Smooth muscle cell (in vitro differentiated cells): ENCODE measurements around the gene CFAP58. TPM values are rescaled to one million over a fixed set of nuclear protein-coding genes. Genes with fewer than 3 reads are reported as not detected.

Experiments used
- DNase-seq: peaks from one replicate; lab custom pipeline; 2025; ENCODE audit not compliant: unreplicated experiment; lab: John Stamatoyannopoulos, UW
- H2AFZ ChIP-seq: fragments of 200-600 bp; sonication (generic); 2 replicates; pipeline ENCODE4 v1.6.0; 2016; ENCODE audit warnings: antibody characterized with exemption, low read depth, mild to moderate bottlenecking
- H3F3A ChIP-seq: fragments of 200-600 bp; sonication (generic); 2 replicates; pipeline ENCODE4 v1.6.0; 2017; ENCODE audit warnings: antibody characterized with exemption, low read depth
- H3K27ac ChIP-seq: fragments of 200-600 bp; sonication (generic); 2 replicates; pipeline ENCODE4 v1.5.1; 2016; ENCODE audit warnings: low read depth, mild to moderate bottlenecking
- H3K27me3 ChIP-seq: fragments of 200-600 bp; sonication (generic); 2 replicates; pipeline ENCODE4 v1.6.1; 2016; ENCODE audit warnings: low read depth, mild to moderate bottlenecking
- H3K36me3 ChIP-seq: fragments of 200-600 bp; sonication (generic); 2 replicates; pipeline ENCODE4 v1.5.1; 2016; ENCODE audit warnings: low read depth
- H3K4me1 ChIP-seq: fragments of 200-600 bp; sonication (generic); 2 replicates; pipeline ENCODE4 v1.5.1; 2016; ENCODE audit warnings: low read depth
- H3K4me2 ChIP-seq: fragments of 200-600 bp; sonication (generic); 2 replicates; pipeline ENCODE4 v1.6.0; 2016; ENCODE audit warnings: mild to moderate bottlenecking
- H3K4me3 ChIP-seq: fragments of 200-600 bp; sonication (generic); 2 replicates; pipeline ENCODE4 v1.5.1; 2016; ENCODE audit warnings: mild to moderate bottlenecking
- H3K79me2 ChIP-seq: fragments of 200-600 bp; sonication (generic); 2 replicates; pipeline ENCODE4 v1.6.0; 2016; ENCODE audit warnings: low read depth, mild to moderate bottlenecking
- H3K9ac ChIP-seq: fragments of 200-600 bp; sonication (generic); 2 replicates; pipeline ENCODE4 v1.6.0; 2016; ENCODE audit warnings: low read depth
- H3K9me3 ChIP-seq: fragments of 200-600 bp; sonication (generic); replicated peaks from 2 replicates; pipeline ENCODE4 v1.5.1; 2016; ENCODE audit warnings: low read depth
- H4K20me1 ChIP-seq: fragments of 200-600 bp; sonication (generic); 2 replicates; pipeline ENCODE4 v1.6.0; 2016; ENCODE audit warnings: low read depth
- WGBS: methylation state at CpG from one replicate; pipeline ENCODE4 v1.1.7; 2016; ENCODE audit warnings: low lambda C conversion rate; 5-methylcytosine and 5-hydroxymethylcytosine counted together
- polyA plus RNA-seq: library from polyadenylated mRNA; unstranded; fragments of >200 nt; fragmentation: Nextera tagmentation; extraction: Ambion mirVana; gene quantifications from 2 replicates; pipeline ENCODE4 v1.2.1, GENCODE V29; 2016
- total RNA-seq: library from RNA; depleted of rRNA; stranded (reverse); fragments of >200 nt; gene quantifications from 2 replicates; pipeline ENCODE4 v1.2.3, GENCODE V29; 2014
- TF ChIP-seq, protein P1 (sequence below): fragments of 200-600 bp; sonication (generic); IDR thresholded peaks from 2 replicates; pipeline ENCODE4 v1.5.1; 2017; ENCODE audit warnings: borderline replicate concordance, mild to moderate bottlenecking, antibody characterized with exemption; ENCODE audit not compliant: insufficient read depth, poor library complexity, severe bottlenecking

The CFAP58 gene
- total and polyA plus RNA-seq, 2 experiments from 2014 or later, result 0.39 to 0.54 TPM

- no peak for DNase-seq
- TF ChIP-seq, protein P1, sequence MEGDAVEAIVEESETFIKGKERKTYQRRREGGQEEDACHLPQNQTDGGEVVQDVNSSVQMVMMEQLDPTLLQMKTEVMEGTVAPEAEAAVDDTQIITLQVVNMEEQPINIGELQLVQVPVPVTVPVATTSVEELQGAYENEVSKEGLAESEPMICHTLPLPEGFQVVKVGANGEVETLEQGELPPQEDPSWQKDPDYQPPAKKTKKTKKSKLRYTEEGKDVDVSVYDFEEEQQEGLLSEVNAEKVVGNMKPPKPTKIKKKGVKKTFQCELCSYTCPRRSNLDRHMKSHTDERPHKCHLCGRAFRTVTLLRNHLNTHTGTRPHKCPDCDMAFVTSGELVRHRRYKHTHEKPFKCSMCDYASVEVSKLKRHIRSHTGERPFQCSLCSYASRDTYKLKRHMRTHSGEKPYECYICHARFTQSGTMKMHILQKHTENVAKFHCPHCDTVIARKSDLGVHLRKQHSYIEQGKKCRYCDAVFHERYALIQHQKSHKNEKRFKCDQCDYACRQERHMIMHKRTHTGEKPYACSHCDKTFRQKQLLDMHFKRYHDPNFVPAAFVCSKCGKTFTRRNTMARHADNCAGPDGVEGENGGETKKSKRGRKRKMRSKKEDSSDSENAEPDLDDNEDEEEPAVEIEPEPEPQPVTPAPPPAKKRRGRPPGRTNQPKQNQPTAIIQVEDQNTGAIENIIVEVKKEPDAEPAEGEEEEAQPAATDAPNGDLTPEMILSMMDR, result no peak
- Histone ChIP-seq H3K27me3 (no peaks in the 10 kb centered on the region), H3K27ac (no peak overlapping the region), H3K36me3 (no peaks in the 10 kb centered on the region), H3K4me1 (peaks cover 30% of the 10 kb centered on the region), H4K20me1 (peaks cover 92% of the 10 kb centered on the region), H3K9ac (no peak overlapping the region), H2AFZ (no peak overlapping the region), H3K79me2 (peaks cover 86% of the 10 kb centered on the region), H3K4me2 (no peak overlapping the region), H3K9me3 (no peaks in the 10 kb centered on the region), H3K4me3 (no peak overlapping the region), H3F3A (peaks cover under 1% of the 10 kb centered on the region)
- WGBS, result 98% methylated on average over 9 of the region's 9 CpGs
These were observed 29.4 kb upstream of the CFAP58 start for GRCh38 chr10:104324221-104324686.

DNA sequence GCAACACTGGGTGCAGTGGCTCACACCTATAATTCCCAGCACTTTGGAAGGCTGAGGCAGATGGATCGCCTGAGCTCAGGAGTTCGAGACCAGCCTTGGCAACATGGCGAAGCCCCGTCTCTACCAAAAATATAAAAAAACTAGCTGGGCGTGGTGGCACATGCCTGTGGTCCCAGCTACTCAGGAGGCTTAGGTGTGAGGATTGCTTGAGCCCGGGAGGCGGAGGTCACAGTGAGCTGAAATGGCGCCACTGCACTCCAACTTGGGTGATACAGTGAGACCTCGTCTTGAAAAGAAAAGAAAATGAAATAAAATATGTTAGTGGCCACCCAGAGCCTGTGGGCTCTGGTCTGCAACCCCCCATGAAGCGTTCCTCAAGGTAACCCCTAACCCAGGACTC, 28.7 kb upstream of the CFAP58 start:
- Histone ChIP-seq H3K4me1 (peaks cover 37% of the 10 kb centered on the region), H4K20me1 (peaks cover 91% of the 10 kb centered on the region), H3K9ac (no peak overlapping the region), H3K4me2 (no peak overlapping the region), H3K27ac (no peak overlapping the region), H3K36me3 (no peaks in the 10 kb centered on the region), H3K9me3 (no peaks in the 10 kb centered on the region), H3K27me3 (no peaks in the 10 kb centered on the region), H2AFZ (no peak overlapping the region), H3F3A (peaks cover 5% of the 10 kb centered on the region), H3K4me3 (no peak overlapping the region), H3K79me2 (peaks cover 79% of the 10 kb centered on the region)
- DNase-seq, result no peak
- TF ChIP-seq, protein P1, result no peak
- WGBS, result 98% methylated on average over 10 of the region's 10 CpGs

- peak overlapping the region; percentile 45 for H3K4me2 ChIP-seq
These were observed 27.9 kb upstream of the CFAP58 start for GRCh38 chr10:104325436-104326435.

More at GRCh38 chr10:104325436-104326435, 27.9 kb upstream of the CFAP58 start:
- H3K9ac ChIP-seq, result no peak overlapping the region
- no peak overlapping the region for H3K4me3 ChIP-seq
- no peaks in the 10 kb centered on the region for H3K27me3 ChIP-seq
- H3K4me1 ChIP-seq, result peaks cover 45% of the 10 kb centered on the region
- no peaks in the 10 kb centered on the region for H3K36me3 ChIP-seq
- peaks cover 10% of the 10 kb centered on the region for H3F3A ChIP-seq
- H3K79me2 ChIP-seq, result peaks cover 71% of the 10 kb centered on the region
- no peak overlapping the region for H2AFZ ChIP-seq
- H3K9me3 ChIP-seq, result no peaks in the 10 kb centered on the region
- peaks cover 89% of the 10 kb centered on the region for H4K20me1 ChIP-seq
- peak overlapping the region; percentile 99 for H3K27ac ChIP-seq
- TF ChIP-seq, protein P1, result no peak
- WGBS, result 84% methylated on average over 27 of the region's 28 CpGs
- no peak for DNase-seq
